Upper lobe of right lung (tissue), 1 donor: ENCODE data around the gene IMPDH1. TPM values are rescaled to one million over a fixed set of nuclear protein-coding genes. Genes with fewer than 3 reads are reported as not detected.

Experiments used
- ATAC-seq: fragments of 200-7000 bp; cut with Tn5 transposase; one replicate; pipeline ENCODE4 v1.9.1; 2020; ENCODE audit warnings: mild to moderate bottlenecking, moderate library complexity
- DNase-seq: peaks from one replicate; pipeline ENCODE4 v3.0.0-alpha.2; 2020
- H3K27ac ChIP-seq: fragments of 200-600 bp; one replicate; pipeline ENCODE4 v1.8.0; 2022
- H3K27me3 ChIP-seq: fragments of 200-600 bp; one replicate; pipeline ENCODE4 v1.8.0; 2022; ENCODE audit warnings: mild to moderate bottlenecking
- H3K36me3 ChIP-seq: fragments of 200-600 bp; one replicate; pipeline ENCODE4 v1.8.0; 2022
- H3K4me1 ChIP-seq: fragments of 200-600 bp; one replicate; pipeline ENCODE4 v1.8.0; 2022
- H3K4me3 ChIP-seq: fragments of 200-600 bp; one replicate; pipeline ENCODE4 v1.8.0; 2022; ENCODE audit warnings: mild to moderate bottlenecking
- H3K9me3 ChIP-seq: fragments of 200-600 bp; one replicate; pipeline ENCODE4 v1.8.0; 2022
- CTCF ChIP-seq: fragments of 200-600 bp; IDR thresholded peaks from one replicate; pipeline ENCODE4 v1.8.0; 2022; ENCODE audit warnings: antibody characterized with exemption
- intact Hi-C: fragments of 100-400 bp; cut with DNase I; formaldehyde crosslinking; loops from one replicate; pipeline ENCODE4 v1.11.0; 2022
- total RNA-seq: library from RNA; stranded (reverse); fragmentation: NEBNext Ultra II Directional; extraction: Animal tissue kit (Norgen Biotek cat#: 25700); gene quantifications from one replicate; pipeline ENCODE4 v1.2.1, GENCODE V29; 2021
- donor health status: DM: no; HTN: yes; CAD: no; lungs with severe emphysema.

Gene IMPDH1
- total RNA-seq, 1 donor from 2014 or later: 59.8 TPM

GRCh38 chr7:128373606-128374005 is 36.2 kb downstream of the IMPDH1 start:
- DNase-seq: no peak
- no peaks in the 10 kb centered on the region for H3K9me3 ChIP-seq
- intact Hi-C loops: no loop called here
- no peaks in the 10 kb centered on the region for H3K36me3 ChIP-seq
- H3K27ac ChIP-seq: no peak overlapping the region
- no peaks in the 10 kb centered on the region for H3K27me3 ChIP-seq
- ATAC-seq: no peak
- no peaks in the 10 kb centered on the region for H3K4me1 ChIP-seq
- H3K4me3 ChIP-seq: no peak overlapping the region
- no peak for TF ChIP-seq CTCF

- no peaks in the 10 kb centered on the region for H3K4me1 ChIP-seq
- no peak for TF ChIP-seq CTCF
- no peak overlapping the region for H3K27ac ChIP-seq
- H3K4me3 ChIP-seq: no peak overlapping the region
- DNase-seq: no peak
- ATAC-seq: no peak
- peaks cover 4% of the 10 kb centered on the region for H3K27me3 ChIP-seq
- intact Hi-C loops: no loop called here
- H3K9me3 ChIP-seq: no peaks in the 10 kb centered on the region
- no peaks in the 10 kb centered on the region for H3K36me3 ChIP-seq
These were observed 39.3 kb downstream of the IMPDH1 start for GRCh38 chr7:128370491-128370890.

DNA sequence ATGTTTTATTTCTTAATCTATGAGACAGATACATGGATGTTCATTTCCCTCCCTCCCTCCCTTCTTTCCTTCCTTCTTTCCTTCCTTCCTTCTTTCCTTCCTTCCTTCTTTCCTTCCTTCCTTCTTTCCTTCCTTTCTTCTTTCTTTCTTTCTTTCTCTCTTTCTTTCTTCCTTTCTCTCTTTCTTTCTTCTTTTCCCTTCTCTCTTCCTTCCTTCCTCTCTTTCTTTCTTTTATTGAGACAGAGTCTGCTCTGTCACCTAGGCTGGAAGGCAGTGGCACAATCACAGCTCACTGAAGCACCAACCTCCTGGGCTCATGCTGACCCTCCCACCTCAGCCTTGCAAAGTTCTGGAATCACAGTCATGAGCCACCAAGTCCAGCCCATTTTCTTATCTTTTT is 42.8 kb downstream of the IMPDH1 start:
- Histone ChIP-seq H3K27me3 (peaks cover 17% of the 10 kb centered on the region), H3K27ac (no peak overlapping the region), H3K4me1 (peaks cover under 1% of the 10 kb centered on the region), H3K36me3 (no peaks in the 10 kb centered on the region), H3K4me3 (no peak overlapping the region), H3K9me3 (no peaks in the 10 kb centered on the region)
- DNase-seq (no peak), ATAC-seq (no peak)
- intact Hi-C loops: no loop called here
- no peak for TF ChIP-seq CTCF

DNA sequence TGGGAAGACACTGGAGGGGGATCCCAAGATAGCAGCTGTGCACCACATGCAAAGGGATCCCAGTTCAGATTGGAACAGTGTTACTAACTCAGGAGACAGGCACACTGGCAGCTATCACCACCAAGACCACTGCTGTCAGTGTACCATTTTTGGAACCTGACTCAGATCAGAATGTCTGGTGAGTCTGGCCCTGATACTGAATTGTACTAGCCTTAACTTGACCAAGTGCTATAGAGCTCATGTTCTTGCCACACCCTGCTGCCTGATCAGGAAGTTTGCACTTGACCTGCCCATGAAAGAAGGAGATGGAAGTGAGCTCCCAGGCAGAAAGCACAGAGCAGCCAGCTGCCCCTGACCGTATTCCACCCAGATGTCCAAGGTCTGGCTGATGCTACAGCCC is 43.5 kb downstream of the IMPDH1 start:
- H3K4me1 ChIP-seq: peaks cover 3% of the 10 kb centered on the region
- intact Hi-C loops: no loop called here
- no peak overlapping the region for H3K27ac ChIP-seq
- peak; percentile 40 for ATAC-seq
- no peaks in the 10 kb centered on the region for H3K36me3 ChIP-seq
- H3K4me3 ChIP-seq: no peak overlapping the region
- H3K9me3 ChIP-seq: no peaks in the 10 kb centered on the region
- no peak for TF ChIP-seq CTCF
- no peak for DNase-seq
- H3K27me3 ChIP-seq: peaks cover 17% of the 10 kb centered on the region

GRCh38 chr7:128365432-128365831 is 44.4 kb downstream of the IMPDH1 start:
- Histone ChIP-seq H3K9me3 (no peaks in the 10 kb centered on the region), H3K4me3 (no peak overlapping the region), H3K27ac (no peak overlapping the region), H3K36me3 (no peaks in the 10 kb centered on the region), H3K27me3 (peaks cover 17% of the 10 kb centered on the region), H3K4me1 (peaks cover 7% of the 10 kb centered on the region)
- TF ChIP-seq CTCF: no peak
- intact Hi-C loops: no loop called here
- DNase-seq: no peak
- ATAC-seq: no peak

DNA sequence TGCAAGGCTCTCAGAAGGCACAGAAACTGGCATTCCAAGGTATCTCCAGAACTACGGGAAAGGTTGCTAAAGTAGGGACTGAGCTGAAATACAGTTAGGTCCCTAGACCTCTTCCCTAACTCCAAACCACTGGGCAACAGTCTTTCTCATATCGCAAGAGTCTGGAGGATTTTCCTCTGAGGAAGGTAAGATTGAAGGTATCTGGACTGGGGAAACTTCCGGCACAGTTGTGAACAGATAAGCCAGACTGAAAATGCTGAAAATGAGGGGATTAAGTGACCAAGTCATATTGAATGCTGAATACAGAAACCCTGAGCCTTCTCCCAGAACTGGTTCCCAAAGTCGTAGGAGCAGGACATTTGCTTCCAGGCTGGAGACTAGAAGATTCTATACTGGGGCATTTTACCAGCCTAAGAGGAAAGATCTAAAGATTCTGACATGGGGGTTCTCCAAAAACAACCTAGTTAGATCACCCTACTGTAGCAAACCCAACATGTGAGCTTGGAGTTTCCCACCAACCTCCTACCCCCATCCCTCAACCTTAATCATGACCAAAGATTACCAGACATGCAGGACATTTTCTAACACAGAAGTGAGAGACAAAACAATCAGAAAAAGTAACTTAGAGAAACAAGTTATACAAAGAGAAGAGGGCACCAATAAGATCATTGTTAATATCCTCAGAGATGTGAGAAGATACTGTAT is 45.5 kb downstream of the IMPDH1 start:
- no peak overlapping the region for H3K4me3 ChIP-seq
- no peak overlapping the region for H3K27ac ChIP-seq
- H3K9me3 ChIP-seq: no peaks in the 10 kb centered on the region
- no peaks in the 10 kb centered on the region for H3K36me3 ChIP-seq
- TF ChIP-seq CTCF: no peak
- peaks cover 20% of the 10 kb centered on the region for H3K27me3 ChIP-seq
- peaks cover 9% of the 10 kb centered on the region for H3K4me1 ChIP-seq
- intact Hi-C loops: no loop called here
- ATAC-seq (no peak), DNase-seq (no peak)
